LNCaP clone FGC (cell line): ENCODE data around the gene CCDC80.

Experiments
- DNase-seq: peaks from one replicate; pipeline ENCODE4 v3.0.0-alpha.2; 2011; ENCODE audit warnings: low read depth
- H3K4me3 ChIP-seq: 2 replicates; pipeline ENCODE4 v1.5.1; 2011; ENCODE audit warnings: mild to moderate bottlenecking, low read depth, low read length, control low read depth
- TF ChIP-seq, protein P1 (sequence below): IDR thresholded peaks from 2 replicates; pipeline ENCODE4 v1.5.1; 2012; ENCODE audit warnings: mild to moderate bottlenecking; ENCODE audit not compliant: control insufficient read depth, insufficient read depth; ENCODE audit errors: extremely low read depth

The CCDC80 gene

DNA sequence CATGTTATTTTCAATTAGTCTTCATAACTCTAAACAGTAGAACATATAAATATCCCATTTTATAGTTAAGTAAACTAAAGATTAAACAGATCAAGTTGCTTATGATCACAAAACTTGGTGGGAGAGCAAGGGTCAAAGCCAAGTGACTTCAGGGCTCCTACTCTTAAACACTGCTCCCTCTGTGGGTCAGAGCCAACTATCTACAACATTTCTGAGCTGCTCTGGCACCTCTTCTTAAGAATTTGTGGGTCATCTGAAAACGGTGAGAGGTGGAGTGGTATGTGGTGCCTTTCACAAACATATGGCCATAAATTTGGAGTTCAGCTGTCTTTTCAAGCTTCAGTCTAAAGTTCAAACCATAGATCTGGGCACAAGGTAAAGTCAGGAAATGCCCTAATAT, 90.1 kb downstream of the CCDC80 start:
- no peak for DNase-seq
- no peak overlapping the region for H3K4me3 ChIP-seq
- TF ChIP-seq, protein P1, sequence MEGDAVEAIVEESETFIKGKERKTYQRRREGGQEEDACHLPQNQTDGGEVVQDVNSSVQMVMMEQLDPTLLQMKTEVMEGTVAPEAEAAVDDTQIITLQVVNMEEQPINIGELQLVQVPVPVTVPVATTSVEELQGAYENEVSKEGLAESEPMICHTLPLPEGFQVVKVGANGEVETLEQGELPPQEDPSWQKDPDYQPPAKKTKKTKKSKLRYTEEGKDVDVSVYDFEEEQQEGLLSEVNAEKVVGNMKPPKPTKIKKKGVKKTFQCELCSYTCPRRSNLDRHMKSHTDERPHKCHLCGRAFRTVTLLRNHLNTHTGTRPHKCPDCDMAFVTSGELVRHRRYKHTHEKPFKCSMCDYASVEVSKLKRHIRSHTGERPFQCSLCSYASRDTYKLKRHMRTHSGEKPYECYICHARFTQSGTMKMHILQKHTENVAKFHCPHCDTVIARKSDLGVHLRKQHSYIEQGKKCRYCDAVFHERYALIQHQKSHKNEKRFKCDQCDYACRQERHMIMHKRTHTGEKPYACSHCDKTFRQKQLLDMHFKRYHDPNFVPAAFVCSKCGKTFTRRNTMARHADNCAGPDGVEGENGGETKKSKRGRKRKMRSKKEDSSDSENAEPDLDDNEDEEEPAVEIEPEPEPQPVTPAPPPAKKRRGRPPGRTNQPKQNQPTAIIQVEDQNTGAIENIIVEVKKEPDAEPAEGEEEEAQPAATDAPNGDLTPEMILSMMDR, result 0 out of 2 replicates have a peak, but pooled peaks have one; percentile 5
